Measurements from ENCODE around the gene SEMA7A.

Gene SEMA7A

GRCh38 chr15:74429781-74430400 lies 3.9 kb downstream of the SEMA7A start:
- DNase-seq: no peak

- DNase-seq: no peak
Measured at GRCh38 chr15:74428970-74429780, 4.6 kb downstream of the SEMA7A start.

DNA sequence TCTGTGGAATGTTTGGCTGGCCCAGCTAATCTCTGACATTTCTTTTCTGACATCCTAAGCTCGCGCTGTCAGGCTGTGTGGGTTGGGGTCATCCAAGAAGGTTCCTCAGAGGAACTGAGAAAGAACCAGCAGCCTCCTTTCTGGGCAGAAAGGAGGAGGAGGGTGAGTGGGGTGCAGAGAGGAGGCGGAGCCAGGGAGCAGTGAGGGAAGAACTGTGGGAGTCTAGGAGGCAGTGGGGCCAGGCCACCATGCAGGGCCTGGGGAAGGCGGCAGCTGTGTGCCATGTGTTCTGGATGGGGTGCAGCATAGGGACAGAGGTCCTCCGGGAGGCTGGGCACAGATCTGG lies 5.3 kb downstream of the SEMA7A start:
- DNase-seq: no peak

GRCh38 chr15:74427607-74428441 lies 5.9 kb downstream of the SEMA7A start:
- no peak for DNase-seq

DNA sequence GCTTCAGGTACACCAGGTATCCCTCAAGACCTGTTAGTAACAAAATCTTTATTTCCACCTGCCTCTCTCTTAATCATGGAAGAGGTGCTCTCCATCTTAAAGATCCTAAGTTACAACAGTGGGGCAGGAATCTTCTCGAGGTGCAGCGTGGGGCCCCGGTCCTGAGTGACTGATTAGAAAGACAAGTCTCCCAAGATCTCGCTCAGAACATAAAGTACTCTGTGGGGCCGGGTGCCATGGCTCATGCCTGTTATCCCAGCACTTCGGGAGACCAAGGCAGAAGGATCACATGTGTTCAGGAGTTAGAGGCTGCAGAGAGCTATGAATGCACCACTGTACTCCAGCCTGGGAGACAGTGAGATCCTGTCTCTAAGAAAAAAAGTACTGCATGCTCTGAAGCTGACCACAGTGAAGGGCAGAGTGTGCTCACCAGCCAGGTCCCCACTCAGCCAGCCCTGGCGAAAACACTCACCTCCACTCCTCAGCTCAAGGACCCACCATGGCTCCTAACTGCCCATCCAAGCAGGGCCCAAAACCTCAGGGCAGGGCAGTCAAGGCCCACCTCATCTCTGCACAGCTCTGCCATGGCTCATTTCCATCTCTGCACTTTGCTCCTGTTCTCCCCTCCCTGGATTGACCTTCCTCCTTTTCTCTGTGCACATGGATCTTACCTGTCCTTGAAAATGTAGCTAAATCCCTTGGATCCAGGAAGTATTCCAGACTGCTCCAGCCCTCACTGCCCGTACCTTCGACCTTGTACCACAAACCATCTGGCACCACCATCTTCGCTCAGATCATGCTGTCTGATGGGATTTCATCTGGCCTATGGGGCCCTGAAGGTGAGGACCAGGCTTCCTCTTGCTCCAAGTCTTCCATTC lies 7.1 kb downstream of the SEMA7A start:
- DNase-seq: no peak

- DNase-seq: no peak
Measured at GRCh38 chr15:74425630-74426029, 8.1 kb downstream of the SEMA7A start.

DNA sequence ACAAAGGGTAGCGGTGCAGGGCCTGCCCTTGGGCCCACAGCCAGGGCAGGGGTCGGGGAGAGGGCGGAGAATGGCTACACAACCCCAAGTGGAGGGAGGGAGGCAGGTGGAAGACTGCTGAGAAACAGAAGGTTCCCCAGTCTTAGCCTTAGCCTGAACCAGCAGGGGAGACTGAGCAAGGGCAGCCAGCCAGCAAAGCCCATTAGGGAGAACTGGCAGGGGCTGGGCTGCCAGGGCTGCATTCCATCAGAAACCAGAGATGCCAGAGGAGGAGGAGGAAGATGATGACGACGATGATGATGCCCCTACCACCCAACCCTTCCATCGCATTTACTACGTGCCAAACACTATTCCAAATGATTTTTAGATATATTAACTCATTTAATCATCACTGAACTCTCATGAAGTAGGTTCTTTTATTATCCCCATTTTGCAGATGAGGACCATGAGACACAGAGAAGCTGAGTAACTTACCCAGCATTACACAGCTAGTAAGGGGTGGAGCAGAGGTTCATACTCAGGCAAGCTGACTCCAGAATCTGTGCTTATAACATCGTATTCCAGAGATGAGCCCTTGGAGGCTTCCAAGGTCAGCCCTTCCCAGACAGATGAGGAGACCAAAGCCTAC lies 8.7 kb downstream of the SEMA7A start:
- no peak for DNase-seq

DNA sequence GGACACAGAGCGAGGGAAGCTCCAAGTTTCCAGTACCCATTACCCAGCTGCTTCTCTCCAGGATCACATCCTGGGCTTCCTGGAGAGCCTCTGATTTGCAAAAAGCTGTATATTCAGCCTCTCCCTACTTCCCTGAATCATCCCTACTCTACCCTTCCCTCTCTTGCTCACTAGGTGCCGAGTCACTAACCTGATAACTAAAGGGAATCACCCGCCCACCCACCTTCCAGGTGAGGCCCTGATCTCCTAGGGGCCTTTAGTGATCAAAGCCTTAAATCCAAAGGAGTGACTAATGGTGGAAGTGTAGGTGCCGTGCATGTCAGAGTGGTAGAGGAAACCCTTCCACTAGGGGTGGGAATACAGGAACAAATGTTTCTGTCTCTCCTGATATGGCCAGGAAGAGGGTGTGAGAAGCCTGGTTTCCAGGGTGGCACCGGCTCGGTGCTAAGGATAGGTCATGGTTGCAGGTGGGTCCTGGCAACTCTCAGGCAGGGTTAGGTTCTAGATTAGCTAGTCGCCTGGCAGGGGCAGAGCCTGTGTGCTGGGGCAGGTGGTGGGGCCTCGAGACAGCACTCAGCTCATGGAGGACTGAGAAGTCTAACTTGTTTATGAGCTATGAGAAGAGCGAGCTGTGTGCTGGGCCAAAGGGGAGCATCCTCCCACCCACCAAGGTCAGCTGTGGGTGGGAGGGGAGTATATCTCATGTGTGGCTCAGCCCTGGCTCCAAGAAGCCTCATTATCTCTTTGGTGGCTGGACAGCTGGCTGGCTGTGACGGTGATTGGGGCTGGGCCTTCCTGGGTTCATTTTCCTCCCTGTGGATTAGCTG lies 10.1 kb downstream of the SEMA7A start:
- no peak for DNase-seq

- no peak for DNase-seq
Measured at GRCh38 chr15:74422652-74423430, 10.9 kb downstream of the SEMA7A start.

DNA sequence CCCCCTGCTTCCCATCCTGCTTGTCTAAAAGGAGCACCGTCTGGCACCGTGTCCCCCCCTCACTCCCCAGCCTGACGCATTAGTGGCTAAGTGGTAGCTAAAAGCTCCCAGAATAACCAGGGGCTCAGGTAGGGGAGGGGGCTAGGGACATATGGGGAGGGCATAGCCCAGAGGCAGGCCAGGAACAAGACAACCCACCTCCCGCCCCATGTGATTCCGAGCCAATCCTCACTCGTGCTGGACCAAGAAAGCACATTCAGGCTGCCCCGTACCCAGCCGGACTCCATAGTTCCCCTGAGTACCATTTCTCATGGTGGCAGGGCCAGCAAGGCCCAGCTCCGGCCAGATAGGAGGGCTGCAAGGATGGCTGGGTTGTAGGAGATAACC lies 11.5 kb downstream of the SEMA7A start:
- no peak for DNase-seq

DNA sequence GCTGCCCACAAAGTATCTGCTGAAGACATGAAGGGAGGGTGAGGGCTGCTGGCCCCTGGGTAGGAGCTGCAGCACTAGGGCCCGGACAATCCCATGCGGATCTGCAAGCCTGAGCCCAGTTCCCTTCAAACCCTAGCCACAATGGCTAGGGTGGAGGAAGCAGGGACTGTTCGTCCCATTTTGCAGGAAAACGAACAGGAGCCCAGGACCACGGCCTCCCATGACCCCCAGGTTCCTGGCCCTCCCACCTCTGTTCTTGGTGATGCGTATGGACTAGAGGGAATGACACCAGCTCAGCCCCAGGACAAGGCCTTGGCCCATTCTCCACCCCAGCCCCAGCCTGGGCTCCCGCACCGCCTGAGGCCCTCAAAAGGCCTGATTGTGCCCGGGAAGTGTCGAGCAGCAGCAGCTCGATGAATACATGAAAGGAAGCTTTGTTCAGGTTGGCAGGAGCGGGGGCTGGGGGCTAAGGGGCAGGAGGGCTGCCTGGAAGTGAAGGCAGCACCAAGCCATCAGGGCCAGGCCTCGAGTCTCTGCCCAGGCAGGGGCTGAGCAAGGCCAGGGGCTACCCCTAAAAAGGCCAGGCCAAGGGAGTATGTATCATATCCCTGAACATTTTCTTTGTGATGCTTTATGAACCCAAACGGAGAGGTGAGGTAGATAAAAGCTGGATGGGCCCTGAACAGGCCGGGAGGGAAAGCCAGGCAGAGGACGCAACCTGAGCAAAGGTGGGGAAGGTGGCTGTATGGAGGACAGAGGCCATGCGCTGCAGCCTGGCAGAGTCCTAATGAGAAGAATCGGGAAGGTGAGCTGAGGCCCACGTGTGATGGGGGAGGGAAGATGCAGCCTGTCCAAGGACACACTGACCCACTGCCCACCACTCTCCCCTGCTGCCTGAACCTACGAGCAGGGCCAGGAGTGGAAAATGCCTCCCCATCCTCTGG lies 12.2 kb downstream of the SEMA7A start:
- DNase-seq: no peak

- no peak for DNase-seq
Measured at GRCh38 chr15:74420193-74420905, 13.4 kb downstream of the SEMA7A start.

GRCh38 chr15:74419432-74419831 lies 14.3 kb downstream of the SEMA7A start:
- no peak for DNase-seq

DNA sequence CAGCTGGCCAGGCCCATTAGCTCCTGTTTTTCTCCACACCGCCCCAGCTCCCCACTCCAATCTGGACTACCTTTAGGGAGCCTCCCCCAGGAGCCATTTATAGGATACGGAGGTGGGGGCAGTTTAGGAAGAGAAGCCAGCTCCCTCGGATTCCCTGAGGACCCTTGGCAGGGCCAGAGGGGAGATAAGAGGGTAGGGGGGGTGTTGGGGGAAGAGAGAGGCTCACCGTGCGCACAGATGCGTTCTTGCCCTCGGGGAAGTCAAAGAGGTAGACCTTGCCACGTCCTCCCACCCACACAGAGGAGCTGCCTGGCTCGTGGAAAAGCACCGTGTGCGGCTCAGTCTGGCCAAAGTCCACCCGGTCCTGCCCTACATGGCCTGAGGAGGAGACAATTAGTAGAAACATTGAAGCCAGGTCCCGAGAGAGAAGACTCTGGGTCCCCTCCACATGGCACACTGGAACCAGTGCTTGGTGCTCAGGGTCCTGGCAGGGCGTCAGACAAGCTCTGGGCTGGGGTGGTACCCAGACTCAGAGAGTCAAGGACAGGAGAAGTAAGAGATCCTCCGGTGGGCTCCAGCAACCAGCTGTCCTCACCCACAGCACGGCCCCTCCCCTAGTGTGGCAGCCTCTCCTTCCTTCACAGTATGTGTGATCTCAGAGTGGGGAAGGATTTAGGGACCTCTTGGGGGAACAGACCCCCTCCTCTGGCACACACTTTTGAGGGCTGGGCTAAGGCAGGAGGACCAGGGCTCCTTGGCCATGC lies 15.0 kb downstream of the SEMA7A start:
- DNase-seq: no peak

GRCh38 chr15:74417670-74418069 lies 16.1 kb downstream of the SEMA7A start:
- no peak for DNase-seq

DNA sequence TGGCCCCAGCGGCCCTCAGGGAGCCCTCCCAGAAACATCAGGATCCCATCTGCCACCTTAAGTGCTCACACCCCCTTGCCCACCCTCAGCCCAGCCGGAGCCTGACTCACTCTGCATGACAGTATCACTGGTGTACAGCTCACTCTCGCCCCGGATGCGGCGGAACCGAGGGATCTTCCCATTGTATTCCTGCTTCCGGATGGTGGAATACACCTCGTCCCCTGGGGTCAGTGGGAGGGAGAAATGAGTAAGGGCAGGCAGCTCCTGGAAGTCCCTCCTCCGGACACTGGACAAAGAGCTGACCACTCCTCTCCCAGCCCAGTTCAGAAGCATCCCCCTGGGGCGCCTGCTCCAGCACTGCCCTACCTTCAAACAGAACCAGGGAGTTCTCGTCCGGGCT lies 16.5 kb downstream of the SEMA7A start:
- DNase-seq: no peak

DNA sequence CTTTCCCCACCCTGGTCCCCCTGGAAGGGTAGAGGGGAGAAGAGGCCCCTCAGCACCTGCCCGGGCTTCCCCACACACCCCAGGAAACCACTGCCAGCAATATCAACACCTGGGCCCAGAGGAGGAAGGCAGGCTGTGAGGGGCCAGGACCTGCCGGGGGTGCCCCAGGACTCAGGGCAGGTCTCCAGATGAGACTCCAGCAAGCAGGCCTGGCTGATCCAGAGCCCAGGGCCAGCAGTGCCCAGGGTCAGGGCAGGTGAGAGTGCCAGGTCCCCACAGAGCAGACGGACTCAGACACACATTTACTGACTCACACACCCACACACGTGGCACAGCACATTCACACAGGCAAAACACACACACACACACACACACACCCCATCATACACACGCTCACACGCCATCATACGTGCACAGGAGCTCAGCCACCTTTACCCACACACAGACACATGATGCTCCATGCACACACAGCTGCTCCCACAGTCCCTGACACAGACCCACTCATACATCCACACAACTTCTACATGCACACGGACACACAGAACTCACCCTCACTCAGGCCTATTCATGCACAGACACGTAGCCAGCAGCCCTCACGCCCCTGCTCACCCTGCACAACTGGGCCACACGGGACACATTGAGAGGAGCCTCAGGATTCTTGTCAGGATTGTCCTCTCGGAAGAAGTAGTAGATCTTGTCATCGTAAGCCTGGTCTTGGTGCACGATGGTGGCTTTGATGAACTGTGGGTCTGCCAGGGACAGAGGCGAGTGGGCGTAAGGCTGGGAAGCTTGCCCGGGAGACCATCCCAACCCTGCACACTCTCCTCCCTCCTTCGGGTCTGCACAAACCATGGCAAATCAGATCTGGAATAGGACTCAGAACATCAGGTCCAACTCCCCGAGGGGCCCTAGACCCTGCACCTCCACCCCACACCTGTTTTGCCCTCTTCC lies 17.5 kb downstream of the SEMA7A start:
- DNase-seq: no peak
